ENCODE data around the gene KLHL7. TPM values are rescaled to one million over a fixed set of nuclear protein-coding genes. Genes with fewer than 3 reads are reported as not detected.

Gene KLHL7
- total and polyA plus RNA-seq, 9 of the 15 experiments (the other 6 are each of a cell fraction or from before 2014, with no cell fraction given), result 4.2 to 63.1 (median 32.3) TPM

DNA sequence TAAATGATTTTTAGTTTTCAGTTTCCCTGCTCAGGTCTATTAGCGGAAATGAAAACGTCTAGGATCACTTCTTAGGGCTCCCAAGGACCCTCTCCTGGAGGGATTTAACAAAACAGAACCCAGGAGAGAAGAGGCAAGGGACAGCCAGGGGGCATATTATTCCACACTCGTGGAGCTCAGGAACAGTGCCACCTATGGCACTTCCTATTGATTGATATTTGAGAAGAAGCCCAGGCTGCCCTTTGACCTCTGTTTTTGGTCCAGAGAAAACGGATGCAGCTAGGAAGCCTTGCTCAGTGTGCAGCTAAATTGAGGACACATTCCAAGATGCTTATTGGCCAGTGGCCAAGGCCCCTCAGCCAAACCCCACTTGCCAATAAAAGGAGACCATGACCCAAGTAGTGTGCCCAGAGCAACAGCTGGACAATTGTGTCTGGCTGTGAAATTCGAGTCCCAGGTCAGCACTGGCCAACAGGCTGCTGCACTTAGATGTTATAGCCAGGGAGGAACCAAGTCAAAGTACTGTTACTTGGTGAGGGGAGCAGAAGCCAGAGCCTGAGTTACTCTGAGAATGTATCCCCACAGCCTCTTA lies 117.0 kb downstream of the KLHL7 start:
- peaks cover 0 to 11% of the 10 kb centered on the region in 2 experiments; a peak in 3 of 5 replicates for H3K4me1 ChIP-seq (replicated peaks in 1 of 2; ENCODE audit: control insufficient read depth in 2 of 2, insufficient read depth in 2 of 2, low read length in 2 of 2)
- no TSS peak for BruUV-seq (replicated peaks)
- H3K9ac ChIP-seq (ENCODE audit: insufficient read depth in 1 of 2, low read depth in 2 of 2, low read length in 2 of 2), result no peak overlapping the region
- no peaks in the 10 kb centered on the region for H3K9me3 ChIP-seq (replicated peaks; ENCODE audit: control insufficient read depth, insufficient read depth, low read depth, low read length)
- WGBS (ENCODE audit: insufficient coverage, low coverage, missing lambda C conversion rate), result 10% methylated on average over 5 of the region's 5 CpGs
- ATAC-seq (no peak), FAIRE-seq (no peak), DNase-seq (ENCODE audit: extremely low read depth in 1 of 4, low spot score in 3 of 4) (no peak)
- H3K4me2 ChIP-seq (ENCODE audit: insufficient read depth, low read length), result no peak overlapping the region
- H3K27ac ChIP-seq (ENCODE audit: extremely low read depth, low read depth, low read length), result no peak overlapping the region
- H3K27me3 ChIP-seq (ENCODE audit: control insufficient read depth in 2 of 2, insufficient read depth in 2 of 2, low read length in 2 of 2), result no peaks in the 10 kb centered on the region
- H2AFZ ChIP-seq (ENCODE audit: low read depth, low read length), result no peak overlapping the region
- H4K20me1 ChIP-seq (replicated peaks; ENCODE audit: control insufficient read depth, insufficient read depth, low read length), result no peaks in the 10 kb centered on the region; the same call in 1 of the 2 replicates
- intact Hi-C loops (cut with micrococcal nuclease) (no loop called here), in situ Hi-C loops (cut with MboI) (no loop called here)
- ChIA-PET POLR2A (interaction anchor here (0.5 to 1.5 kb wide), 4 partner anchors 8 to 377 kb away, joined by 3 to 5 read pairs (median 3); no protein-coding TSS in a partner anchor), CTCF (ENCODE audit: low intra/inter-chr PET ratio) (no interaction called here)
- H3K4me3 ChIP-seq, result no peak overlapping the region
- H3K79me2 ChIP-seq (ENCODE audit: control insufficient read depth, insufficient read depth, low read length), result no peaks in the 10 kb centered on the region
- no peaks in the 10 kb centered on the region for H3K9me1 ChIP-seq (ENCODE audit: control insufficient read depth, insufficient read depth, low read length)
- no peaks in the 10 kb centered on the region for H3K36me3 ChIP-seq (ENCODE audit: control insufficient read depth, insufficient read depth, low read length)
- TF ChIP-seq ZNF224 (CRISPR knock-in tag; IDR thresholded peaks at IDR 0.05) (no peak), NR2C1 (IDR thresholded peaks at IDR 0.05) (peak; percentile 30; the same call in 1 of the 2 replicates), NR2C1 (tag; IDR thresholded peaks at IDR 0.05) (no peak), ZFP30 (CRISPR knock-in tag; IDR thresholded peaks at IDR 0.05; ENCODE audit: borderline replicate concordance) (no peak), NFIC (IDR thresholded peaks at IDR 0.05) (0 out of 2 replicates have a peak, but pooled peaks have one; percentile 20), NR2C2 (CRISPR knock-in tag; IDR thresholded peaks at IDR 0.05) (no peak), NR2C2 (tag; IDR thresholded peaks at IDR 0.05) (peak; percentile 29; the same call in 1 of the 2 replicates), NFE2 (IDR thresholded peaks at IDR 0.05; ENCODE audit: low read depth) (no peak), ZNF384 (IDR thresholded peaks at IDR 0.05; ENCODE audit: low read depth, low read length) (no peak), ZZZ3 (IDR thresholded peaks at IDR 0.05) (no peak), NR4A1 (CRISPR knock-in tag; IDR thresholded peaks at IDR 0.05) (no peak), NR4A1 (tag; IDR thresholded peaks at IDR 0.05) (no peak), ZNF134 (CRISPR knock-in tag; conservative IDR thresholded peaks at IDR 0.05) (no peak), ETV6 (IDR thresholded peaks at IDR 0.05; ENCODE audit: borderline replicate concordance in 1 of 2, low read depth in 2 of 2, low read length in 1 of 2) (no peak), ETV6 (CRISPR knock-in tag; IDR thresholded peaks at IDR 0.05; ENCODE audit: borderline replicate concordance) (no peak), ZNF507 (tag; conservative IDR thresholded peaks at IDR 0.05) (no peak), POLR2AphosphoS5 (IDR thresholded peaks at IDR 0.05; ENCODE audit: control insufficient read depth, insufficient read depth, low read depth, low read length) (no peak), STAG1 (CRISPR knock-in tag; IDR thresholded peaks at IDR 0.05; ENCODE audit: borderline replicate concordance) (no peak)
- TF ChIP-seq, protein P1, sequence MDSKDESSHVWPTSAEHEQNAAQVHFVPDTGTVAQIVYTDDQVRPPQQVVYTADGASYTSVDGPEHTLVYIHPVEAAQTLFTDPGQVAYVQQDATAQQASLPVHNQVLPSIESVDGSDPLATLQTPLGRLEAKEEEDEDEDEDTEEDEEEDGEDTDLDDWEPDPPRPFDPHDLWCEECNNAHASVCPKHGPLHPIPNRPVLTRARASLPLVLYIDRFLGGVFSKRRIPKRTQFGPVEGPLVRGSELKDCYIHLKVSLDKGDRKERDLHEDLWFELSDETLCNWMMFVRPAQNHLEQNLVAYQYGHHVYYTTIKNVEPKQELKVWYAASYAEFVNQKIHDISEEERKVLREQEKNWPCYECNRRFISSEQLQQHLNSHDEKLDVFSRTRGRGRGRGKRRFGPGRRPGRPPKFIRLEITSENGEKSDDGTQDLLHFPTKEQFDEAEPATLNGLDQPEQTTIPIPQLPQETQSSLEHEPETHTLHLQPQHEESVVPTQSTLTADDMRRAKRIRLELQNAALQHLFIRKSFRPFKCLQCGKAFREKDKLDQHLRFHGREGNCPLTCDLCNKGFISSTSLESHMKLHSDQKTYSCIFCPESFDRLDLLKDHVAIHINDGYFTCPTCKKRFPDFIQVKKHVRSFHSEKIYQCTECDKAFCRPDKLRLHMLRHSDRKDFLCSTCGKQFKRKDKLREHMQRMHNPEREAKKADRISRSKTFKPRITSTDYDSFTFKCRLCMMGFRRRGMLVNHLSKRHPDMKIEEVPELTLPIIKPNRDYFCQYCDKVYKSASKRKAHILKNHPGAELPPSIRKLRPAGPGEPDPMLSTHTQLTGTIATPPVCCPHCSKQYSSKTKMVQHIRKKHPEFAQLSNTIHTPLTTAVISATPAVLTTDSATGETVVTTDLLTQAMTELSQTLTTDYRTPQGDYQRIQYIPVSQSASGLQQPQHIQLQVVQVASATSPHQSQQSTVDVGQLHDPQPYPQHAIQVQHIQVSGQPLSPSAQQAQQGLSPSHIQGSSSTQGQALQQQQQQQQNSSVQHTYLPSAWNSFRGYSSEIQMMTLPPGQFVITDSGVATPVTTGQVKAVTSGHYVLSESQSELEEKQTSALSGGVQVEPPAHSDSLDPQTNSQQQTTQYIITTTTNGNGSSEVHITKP (IDR thresholded peaks at IDR 0.05; ENCODE audit: partially characterized antibody), result peak; percentile 7
- TF ChIP-seq, protein P2, sequence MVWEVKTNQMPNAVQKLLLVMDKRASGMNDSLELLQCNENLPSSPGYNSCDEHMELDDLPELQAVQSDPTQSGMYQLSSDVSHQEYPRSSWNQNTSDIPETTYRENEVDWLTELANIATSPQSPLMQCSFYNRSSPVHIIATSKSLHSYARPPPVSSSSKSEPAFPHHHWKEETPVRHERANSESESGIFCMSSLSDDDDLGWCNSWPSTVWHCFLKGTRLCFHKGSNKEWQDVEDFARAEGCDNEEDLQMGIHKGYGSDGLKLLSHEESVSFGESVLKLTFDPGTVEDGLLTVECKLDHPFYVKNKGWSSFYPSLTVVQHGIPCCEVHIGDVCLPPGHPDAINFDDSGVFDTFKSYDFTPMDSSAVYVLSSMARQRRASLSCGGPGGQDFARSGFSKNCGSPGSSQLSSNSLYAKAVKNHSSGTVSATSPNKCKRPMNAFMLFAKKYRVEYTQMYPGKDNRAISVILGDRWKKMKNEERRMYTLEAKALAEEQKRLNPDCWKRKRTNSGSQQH (CRISPR knock-in tag; IDR thresholded peaks at IDR 0.05), result no peak

All from K562 (cell line).